GM21786 (cell line): ENCODE measurements around the gene FAH.
"Not testable (repeated sequence)": the region's sequence is repeated elsewhere in the genome, so short reads cannot be mapped to it uniquely, and the experiment has no call there.

Experiments
- ATAC-seq: cut with Tn5 transposase; IDR thresholded peaks from one replicate; pipeline ENCODE4 v1.9.1; 2021; ENCODE audit not compliant: unreplicated experiment

FAH gene

DNA sequence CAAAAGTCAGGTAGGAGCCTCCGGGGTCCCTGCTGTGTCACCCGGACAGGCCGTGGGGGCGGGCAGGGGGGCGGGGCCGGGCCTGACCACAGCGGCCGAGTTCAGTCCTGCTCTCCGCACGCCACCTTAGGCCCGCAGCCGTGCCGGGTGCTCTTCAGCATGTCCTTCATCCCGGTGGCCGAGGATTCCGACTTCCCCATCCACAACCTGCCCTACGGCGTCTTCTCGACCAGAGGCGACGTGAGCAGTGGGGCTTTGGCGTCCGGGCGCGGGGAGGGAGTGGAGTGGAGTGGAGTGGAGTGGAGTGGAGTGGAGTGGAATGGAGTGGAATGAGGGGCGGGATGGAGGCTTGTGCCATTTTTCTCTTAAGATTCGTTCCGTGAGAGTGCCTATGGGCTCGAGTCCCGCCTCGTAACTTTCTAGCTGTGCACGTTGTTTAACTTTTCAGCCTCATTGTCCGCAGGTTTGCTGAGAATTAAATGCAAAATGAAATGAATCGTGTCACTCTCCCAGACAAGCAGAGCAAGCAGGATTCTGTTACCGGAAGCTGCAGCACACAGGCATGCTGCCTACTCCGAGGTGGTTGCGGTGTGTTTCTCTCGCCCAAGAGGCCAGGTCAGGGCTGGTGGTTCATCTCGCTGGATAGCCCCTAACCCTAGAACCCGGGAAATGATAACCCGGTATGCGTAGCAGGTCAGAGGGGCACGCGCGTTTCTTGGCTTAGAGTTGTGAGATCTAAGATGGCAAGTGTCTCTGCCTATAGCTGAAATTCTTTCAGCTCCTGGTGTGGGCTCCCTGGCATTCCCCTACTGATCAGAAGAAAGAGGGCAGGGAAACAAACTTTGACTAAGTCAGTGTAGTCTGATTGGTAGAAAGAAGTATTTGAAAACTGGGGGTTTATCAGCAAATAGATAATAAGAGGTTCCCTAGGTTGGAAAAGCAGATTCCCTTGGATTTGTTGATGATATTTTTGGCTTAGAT is at the start of gene FAH:
Gene FAH, plus strand, starts transcription at position 104 of the 981 bp plus-strand sequence. Its CDS starts 56 bp downstream, at position 160.
- peak; percentile 54 for ATAC-seq

DNA sequence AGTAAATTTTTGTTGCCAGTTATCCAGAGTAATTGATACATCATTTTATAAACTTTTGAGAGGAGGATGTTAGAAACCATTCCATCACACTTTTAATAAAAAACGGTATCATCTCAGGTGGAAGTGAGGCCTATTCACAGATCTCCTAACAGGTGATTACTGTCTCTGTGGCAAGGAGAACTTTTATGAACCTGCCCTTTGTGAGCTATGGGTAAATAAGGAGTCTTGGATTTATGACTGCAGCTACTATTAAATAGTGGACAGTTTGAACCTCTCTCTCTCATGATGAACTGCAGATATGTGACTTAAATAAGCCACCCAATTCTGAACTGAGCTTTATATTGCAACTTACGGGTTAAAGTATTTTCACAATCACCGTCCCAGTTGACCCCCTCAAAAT is 47.6 kb upstream of the FAH start:
- ATAC-seq: no peak

DNA sequence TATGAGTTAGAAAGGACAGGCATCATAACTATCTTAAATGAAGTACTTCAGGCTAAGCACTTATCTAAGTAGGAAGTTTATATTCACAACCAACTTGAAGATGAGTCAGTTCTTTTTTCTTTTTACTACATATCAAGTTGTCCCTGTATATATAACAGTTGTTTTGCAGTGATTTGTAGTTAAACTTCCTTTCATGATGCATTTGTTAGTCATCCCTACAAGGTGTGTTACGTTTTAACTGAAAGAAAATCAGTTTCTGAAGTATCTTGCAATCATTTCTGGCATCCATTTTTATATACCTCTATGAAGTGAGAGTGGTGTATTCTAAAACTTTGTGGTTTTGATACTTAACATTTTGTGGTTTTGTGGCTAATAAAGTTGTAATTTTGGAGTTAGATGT is 47.2 kb upstream of the FAH start:
- ATAC-seq: no peak

DNA sequence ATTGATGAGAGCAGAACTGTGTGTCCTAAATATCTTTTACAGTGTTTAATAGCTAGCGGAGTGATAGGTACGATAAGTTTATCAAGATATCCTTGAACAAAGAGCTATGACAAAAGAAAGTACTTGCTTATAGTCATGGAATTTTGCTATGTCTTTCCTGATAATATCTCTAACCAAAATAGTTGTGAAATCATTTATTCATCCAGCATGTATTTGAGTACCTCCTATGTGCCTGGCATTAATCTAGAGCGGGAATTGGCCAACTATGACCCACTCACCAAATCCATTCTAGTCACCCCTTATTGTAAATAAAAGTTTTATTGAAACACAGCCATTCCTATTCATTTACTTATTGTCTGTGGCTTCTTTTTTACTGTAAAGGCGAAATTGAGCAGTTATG is 46.7 kb upstream of the FAH start:
- ATAC-seq: no peak

DNA sequence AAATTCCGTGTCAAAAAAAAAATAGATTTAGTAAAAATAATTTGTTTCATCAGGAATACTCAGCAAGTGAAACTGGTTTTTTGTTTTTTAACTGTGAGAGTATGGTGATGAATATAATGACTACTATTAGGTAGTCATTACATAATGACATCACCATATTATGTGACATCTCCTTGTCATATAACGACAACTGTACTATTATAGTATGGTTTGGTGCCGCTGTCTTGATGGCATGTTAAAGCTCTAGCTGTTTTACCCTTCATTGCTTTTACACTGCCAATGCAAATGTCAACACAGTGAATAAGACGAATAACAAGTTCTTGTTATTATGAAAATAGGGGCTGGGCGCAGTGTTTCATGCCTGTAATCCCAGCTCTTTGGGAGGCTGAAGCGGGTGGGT is 45.6 kb upstream of the FAH start:
- ATAC-seq: no peak

DNA sequence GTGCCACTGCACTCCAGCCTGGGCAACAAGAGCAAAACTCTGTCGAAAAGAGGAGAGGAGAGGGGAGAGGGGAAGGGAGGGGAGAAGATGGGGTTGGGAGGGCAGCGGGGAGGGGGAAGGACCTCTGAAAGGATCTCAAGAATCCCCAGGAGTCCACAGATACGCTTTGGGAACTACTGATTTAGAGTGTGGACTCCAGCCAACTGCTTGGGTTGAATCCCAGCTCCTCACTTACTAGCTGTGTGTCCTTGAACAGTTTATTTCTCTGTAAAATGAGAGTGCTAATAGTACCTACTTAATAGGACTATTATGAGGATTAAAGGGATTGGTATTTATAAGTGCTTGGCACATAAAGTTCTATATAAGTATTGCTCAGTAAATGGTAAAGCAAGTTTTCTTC is 45.0 kb upstream of the FAH start:
- ATAC-seq: no peak

DNA sequence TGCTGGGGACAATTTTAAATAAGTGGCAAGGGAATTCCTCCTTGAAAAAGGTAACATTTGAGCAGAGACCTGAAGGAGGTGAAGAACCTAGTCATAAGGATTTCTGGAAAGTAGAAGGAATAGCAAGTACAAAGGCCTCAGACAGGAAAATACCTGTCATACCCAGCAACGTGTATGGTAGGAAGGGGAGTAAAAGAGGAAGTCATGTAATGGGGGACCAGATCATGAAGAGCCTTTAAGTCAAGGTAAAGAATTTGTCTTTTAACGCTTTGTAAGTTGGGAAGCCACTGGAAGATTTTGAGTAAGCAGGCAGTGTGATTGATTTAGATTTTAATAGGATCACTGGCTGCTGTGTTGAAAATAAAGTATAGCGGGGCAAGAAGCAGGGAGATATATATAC is 43.4 kb upstream of the FAH start:
- no peak for ATAC-seq

DNA sequence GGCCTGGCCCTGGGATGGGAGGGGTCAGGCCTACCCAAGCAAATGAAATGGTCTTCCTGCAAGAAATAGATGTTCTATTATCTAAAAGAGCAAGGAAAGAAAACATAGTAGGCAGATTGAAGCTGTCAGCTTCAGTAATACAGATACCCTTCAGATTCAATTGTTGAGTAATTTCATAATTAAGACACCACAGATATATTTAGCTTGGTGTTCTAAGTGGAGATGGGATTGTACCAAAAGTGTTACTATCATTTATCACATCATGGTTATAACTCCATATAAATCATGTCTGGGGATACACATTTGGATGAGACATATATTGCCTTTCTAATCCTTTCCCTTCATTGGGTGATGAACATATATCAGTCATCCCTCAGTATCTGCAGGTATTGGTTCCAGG is 41.9 kb upstream of the FAH start:
- no peak for ATAC-seq

DNA sequence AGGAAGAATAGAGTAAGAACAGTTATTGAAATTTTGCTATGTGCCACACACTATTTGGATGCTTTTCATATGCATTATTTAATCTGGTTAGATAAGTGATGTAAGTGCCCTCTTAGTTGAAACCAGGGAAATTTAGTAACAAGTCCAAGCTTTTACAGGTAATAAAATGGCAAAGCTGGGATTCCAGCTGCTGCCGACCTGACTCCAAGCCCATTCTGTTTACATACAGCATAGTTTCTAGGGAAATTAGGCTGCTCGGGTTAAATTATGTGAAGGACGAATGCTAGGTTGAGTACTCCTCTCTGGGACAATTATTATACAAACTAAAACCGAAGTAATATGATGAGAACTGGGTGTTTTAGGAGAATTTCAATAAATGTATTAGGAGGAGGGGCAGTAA is 38.7 kb upstream of the FAH start:
- ATAC-seq: no peak

DNA sequence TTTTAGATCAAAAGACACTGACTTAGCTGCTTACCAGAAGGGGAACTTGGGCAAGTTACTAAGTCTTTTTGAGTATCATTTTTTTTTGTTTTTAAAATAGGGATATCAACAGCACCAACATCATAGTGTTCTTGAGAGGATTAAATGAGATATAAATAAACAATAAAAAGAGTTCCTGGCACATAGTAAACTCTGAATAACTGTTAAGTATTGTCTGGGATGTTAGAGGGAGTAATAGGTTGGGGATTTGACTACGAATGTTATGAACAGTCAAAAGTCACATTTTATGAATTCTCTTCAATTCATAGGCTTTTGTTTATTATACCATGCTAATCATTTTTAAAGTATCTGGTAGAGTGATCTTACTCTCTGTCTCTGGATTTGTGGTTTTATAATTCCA is 37.8 kb upstream of the FAH start:
- no peak for ATAC-seq

DNA sequence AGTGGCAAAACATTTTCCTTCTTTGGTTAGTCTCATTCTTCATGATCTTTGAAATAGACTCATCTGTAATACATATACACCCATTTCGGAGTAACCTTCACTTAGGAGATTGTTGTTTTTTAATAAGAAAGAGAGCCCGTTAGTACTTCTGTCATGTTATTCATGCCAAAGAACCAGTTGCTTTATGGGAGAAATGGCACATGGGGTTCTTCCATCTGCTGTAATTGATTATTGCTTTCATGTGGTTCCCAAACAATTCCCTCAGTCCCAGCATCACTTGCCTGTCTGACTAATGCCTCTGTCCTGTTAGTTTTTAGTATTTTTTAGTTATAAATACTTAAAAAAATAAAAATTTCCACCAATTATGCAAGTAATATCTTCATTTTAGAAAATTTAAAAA is 33.8 kb upstream of the FAH start:
- ATAC-seq: no peak

DNA sequence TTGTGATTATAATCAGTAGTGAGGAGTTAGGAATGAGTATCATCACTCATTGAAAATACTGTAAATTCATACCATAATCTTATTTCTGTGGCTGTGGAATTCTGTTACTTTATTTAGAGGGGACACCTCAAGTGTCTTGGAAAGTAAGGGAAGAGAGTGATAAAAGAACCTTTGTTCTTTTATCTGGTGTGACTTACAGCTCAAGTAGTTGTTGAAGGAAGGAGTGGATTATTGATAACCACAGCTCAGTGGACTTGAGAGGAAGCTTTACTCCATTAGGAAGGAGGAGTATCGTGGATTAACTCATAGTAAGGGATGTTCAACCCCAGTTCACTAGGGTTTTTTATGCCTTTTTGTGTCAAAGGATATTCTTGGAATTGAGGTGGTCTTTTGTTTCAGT is 32.2 kb upstream of the FAH start:
- ATAC-seq: no peak

DNA sequence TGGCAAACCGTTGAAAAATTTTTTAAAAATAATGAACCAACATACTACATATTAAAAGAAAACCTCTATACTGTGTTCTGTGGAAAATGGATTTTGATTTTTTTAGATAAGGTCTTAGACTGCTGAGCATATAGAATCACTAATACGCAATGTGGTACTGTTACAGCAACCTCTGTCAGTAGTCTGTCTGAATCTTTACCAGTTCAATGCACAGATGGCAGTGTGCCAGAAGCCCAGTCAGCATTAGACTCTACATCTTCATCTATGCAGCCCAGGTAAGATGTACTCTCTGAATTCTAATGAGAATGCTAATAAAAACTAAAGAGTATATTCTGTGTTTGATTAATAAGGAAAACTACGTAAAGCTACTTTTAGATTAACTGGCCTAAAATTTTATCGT is 31.3 kb upstream of the FAH start:
- ATAC-seq: no peak

DNA sequence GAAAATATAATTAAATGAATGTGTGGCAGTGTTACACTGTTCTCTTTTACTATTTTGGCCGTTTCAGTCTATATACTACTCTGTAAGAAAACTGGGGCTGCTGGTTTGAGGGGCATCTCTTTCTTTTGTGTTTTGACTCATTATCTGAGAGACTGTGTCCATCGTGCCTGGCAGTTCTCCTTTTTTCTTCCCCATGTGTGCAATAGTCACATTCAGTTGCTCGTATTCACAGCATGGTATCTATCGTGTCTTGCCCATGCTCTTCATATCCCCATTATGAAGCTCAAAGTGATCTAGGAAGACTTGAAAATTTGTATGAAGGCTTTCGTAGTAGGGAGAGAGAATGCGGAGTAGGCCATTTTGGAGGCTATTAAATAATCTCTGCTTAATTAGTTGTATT is 29.8 kb upstream of the FAH start:
- ATAC-seq: no peak

DNA sequence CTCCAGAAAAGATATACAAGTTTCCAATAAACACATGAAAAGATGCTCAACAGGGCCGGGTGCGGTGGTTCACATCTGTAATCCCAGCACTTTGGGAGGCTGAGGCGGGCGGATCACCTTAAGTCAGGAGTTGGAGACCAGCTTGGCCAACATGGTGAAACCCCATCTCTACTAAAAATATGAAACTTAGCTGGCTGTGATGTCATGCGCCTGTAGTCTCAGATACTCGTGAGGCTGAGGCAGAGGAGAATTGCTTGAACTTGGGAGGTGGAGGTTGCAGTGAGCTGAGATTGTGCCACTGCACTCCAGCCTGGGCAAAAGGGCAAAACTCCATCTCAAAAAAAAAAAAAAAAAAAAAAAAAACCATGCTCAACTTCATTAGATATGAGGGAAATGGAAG is 25.5 kb upstream of the FAH start:
- not testable (repeated sequence) for ATAC-seq

DNA sequence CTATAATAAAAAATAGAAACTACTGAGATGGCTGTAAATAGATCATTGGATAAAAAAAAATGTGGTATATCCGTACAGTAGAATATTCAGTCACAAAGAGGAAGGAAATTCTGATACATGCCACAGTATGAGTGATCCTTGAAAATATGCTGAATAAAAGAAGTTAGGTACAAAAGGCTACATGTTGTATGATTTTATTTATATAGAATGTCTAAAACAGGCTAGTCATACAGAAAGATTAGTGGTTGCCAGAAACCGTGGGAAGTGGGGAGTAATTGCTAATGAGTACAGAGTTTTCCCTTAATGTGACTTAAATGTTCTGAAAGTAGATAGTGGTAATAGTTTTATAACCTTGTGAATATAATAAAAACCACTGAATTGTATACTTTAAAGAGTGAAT is 24.9 kb upstream of the FAH start:
- no peak for ATAC-seq

DNA sequence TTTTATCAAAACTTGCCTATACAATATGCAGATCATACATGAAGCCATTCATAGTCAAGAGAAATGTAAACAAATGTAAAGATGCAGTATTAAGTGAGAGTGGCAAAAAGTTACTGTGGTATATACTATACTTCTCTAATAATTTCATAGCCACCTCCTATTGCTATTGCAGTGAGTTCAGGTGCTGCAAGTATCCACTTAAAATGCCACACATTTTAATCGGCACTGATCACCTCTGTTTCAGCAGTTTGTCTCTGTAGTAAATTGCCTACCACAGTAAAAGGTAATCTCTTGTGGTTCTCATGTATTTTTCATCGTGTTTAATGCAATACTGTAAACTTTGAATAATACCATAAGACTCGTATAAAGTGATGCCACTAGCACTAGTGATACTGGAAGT is 20.4 kb upstream of the FAH start:
- ATAC-seq: no peak

DNA sequence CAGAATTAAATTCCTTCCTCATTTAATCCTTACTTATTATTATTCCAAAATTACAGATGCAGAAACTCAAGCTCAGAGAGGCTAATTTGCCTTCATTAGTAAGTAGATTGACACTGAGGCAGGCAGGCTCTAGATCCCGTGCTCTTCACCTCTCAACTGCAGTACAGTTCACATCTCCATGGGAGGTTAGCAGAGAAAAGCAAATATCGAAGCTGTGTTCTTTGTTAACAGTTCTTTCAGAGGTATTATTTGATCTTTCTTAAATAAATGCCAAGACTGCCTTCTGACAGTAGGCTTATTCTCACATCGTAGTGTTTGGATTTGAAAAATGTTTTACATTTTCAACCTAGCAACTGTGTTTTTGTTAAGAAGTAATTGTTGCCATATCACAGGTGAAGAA is 15.9 kb upstream of the FAH start:
- ATAC-seq: no peak

DNA sequence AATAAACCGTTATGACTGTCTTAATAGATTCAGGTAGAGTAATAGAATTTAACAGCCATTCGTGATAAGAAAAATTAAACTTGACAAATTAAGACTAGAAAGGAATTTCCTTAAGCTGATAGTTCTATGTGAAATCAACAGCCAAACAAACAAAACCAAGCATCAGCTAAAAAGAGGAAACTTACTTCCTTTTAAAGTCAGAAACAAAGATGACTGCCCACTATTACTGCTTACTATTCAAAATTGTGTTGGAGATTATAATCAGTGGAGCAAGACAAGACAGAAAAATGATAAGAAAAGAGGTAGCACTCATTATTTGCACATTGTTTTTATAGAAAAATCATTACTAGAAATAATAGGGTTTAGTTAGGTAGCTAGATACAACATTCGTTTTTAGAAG is 13.8 kb upstream of the FAH start:
- ATAC-seq: no peak

DNA sequence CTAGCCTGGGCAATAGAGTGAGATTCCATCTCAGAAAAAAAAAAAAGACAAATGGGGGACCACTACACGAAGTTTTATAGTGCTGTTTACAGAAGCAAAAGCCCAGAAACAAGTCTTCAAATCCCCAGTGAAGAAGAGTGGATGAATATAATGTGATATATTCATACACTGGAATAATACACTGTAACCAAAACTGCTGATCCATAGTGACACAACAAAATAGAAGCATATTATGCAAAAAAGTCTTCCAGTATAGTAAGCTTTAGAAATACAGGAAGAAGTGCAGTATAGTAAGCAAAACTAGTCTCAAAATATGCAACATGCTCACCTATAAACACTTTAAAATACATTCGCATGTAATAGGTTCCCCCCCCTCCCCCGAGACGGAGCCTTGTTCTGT is 11.9 kb upstream of the FAH start:
- ATAC-seq: no peak

DNA sequence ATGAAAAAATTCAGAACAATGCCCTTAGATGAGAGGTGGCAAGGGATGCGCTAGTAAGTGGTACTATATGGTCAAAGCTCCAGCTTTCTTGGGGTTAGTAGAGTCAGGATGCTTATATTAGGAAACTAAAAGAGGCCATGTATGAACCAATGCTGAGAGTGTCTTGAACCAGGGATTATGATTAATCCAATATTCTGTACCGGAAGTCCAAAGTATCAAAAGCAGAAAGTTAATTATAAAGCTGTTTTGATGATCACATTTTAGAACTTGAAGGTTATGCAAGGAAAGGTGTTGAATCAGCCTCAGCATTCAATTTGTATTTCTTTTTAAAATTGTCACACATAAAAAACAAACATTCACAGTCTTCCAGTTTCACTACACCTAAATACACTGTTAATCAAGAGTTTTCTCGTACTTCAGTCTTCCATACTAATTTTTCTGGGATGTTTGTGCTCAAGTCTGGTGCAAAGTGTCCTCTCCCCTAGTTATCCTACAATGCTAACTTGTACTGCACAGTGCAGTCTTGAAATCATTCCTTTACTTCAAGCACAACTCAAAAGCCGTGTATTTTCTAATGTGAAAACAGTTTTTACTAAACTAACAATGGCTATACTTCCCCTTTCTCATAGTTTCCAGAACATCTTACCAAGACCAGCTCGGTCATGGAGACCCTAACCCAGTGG is 10.7 kb upstream of the FAH start:
- no peak for ATAC-seq

DNA sequence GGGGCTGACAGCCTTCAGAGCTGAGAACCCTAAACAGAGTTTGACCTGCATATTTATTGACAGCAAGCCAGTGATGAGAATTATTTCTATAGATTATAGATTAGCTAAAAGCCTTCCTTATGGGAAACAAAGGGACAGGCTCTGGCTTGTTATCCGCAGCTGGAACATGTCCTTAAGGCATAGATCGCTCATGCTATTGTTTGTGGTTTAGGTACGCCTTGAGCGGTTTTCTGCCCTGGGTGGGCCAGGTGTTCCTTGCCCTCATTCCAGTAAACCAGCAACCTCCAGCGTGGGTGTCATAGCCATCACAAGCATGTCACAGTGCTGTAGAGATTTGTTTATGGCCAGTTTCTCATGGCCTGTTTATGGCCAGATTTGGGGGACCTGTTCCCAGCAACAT is 10.2 kb upstream of the FAH start:
- no peak for ATAC-seq
